ENCODE results near the gene SRPRA.

DNA sequence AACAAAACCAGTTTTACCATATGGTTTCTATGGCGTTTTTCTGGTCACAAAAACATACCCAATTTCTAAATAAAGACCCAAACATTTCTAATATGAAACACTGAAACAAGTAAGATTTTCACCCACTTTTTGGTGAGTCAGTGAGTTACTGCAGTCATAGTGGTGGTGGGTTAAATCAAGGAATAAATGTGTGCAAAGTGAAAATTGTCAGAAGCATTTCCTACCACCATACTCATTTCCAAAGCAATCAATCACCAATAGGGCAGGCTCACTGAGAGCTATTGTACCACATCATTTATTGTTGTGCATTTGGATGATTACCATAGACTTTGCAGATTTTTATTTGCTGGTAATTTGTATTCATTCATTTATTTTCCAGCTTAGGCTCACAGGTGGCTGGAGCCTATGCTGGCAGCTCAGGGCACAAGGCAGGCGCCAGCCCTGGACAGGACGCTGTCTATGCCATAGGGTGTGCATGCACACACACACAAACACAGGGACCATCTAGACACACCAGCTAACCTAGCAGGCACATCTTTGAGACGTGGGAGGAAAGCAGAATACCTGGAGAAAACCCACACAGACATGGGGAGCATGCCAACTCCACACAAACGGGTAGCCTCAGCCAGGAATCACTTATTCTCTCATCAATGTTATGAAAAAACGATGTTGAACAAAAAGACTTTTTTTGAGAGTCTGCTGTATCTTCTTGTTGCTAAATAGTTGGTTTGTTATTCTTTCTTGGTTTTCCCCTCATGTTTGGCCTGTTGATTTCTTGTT lies 52.0 kb downstream of the SRPRA start:
- TF ChIP-seq, protein P1, sequence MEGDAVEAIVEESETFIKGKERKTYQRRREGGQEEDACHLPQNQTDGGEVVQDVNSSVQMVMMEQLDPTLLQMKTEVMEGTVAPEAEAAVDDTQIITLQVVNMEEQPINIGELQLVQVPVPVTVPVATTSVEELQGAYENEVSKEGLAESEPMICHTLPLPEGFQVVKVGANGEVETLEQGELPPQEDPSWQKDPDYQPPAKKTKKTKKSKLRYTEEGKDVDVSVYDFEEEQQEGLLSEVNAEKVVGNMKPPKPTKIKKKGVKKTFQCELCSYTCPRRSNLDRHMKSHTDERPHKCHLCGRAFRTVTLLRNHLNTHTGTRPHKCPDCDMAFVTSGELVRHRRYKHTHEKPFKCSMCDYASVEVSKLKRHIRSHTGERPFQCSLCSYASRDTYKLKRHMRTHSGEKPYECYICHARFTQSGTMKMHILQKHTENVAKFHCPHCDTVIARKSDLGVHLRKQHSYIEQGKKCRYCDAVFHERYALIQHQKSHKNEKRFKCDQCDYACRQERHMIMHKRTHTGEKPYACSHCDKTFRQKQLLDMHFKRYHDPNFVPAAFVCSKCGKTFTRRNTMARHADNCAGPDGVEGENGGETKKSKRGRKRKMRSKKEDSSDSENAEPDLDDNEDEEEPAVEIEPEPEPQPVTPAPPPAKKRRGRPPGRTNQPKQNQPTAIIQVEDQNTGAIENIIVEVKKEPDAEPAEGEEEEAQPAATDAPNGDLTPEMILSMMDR (IDR thresholded peaks at IDR 0.05), result no peak
- TF ChIP-seq POLR2A (IDR thresholded peaks at IDR 0.05), result no peak
